ENCODE results near the gene OCSTAMP.

OCSTAMP gene

DNA sequence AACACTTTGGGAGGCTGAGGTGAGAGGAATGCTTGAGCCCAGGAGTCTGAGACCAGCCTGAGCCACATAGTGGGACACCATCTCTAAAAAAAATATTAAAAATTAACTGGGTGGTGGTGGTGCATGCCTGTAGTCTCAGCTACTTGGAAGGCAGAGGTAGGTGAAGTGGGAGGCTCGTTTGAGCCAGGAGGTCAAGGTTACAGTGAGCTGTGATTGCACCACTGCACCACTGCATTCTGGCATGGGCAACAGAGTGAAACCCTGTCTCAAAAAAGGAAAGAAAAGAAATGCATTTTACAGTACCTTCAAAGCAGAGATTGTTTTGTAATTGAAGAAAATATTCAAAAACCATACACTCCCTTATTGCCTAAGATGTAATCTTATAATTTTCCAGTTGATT lies 6.5 kb downstream of the OCSTAMP start:
- 50% methylated on average over 1 of the region's 1 CpG; no CpG with 5 or more reads in 1 of the 2 experiments for WGBS, 2 experiments (ENCODE audit: insufficient coverage in 2 of 2)
- no peak overlapping the region for H3K4me3 ChIP-seq (ENCODE audit: extremely low read depth, insufficient read depth, low read length, poor library complexity, severe bottlenecking)
- no peaks in the 10 kb centered on the region for H3K4me1 ChIP-seq (ENCODE audit: control insufficient read depth, insufficient read depth, low read length, poor library complexity, severe bottlenecking)
- no peaks in the 10 kb centered on the region for H3K9me3 ChIP-seq (ENCODE audit: control insufficient read depth, low read length)
- H3K36me3 ChIP-seq (ENCODE audit: control insufficient read depth, insufficient read depth, low read length): no peaks in the 10 kb centered on the region
- H3K27ac ChIP-seq (ENCODE audit: low read depth, low read length, severe bottlenecking): no peak overlapping the region

DNA sequence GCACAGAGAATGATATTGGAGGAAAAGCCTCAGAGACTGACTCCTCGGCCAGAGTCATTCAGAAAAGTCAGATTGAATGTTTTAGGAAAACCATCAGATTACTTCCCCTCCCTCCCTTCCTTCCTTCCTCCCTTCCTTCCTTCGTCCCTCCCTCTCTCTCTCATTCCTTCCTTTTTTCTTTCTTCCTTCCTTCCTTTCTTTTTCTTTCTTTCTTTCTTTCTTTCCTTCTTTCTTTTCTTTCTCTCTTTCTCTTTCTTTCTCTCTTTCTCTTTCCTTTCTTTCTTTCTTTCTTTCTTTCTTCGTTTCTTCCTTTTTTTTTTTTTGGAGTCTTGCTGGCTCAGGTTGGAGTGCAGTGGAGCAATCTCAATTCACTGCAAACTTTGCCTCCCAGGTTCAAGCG lies 7.4 kb downstream of the OCSTAMP start:
- Histone ChIP-seq H3K4me1 (ENCODE audit: control insufficient read depth, insufficient read depth, low read length, poor library complexity, severe bottlenecking) (no peaks in the 10 kb centered on the region), H3K9me3 (ENCODE audit: control insufficient read depth, low read length) (no peaks in the 10 kb centered on the region), H3K4me3 (ENCODE audit: extremely low read depth, insufficient read depth, low read length, poor library complexity, severe bottlenecking) (no peak overlapping the region), H3K36me3 (ENCODE audit: control insufficient read depth, insufficient read depth, low read length) (no peaks in the 10 kb centered on the region), H3K27ac (ENCODE audit: low read depth, low read length, severe bottlenecking) (no peak overlapping the region)
- 85 to 100% methylated on average over 2 of the region's 4 CpGs for WGBS, 2 experiments (ENCODE audit: insufficient coverage in 2 of 2)

DNA sequence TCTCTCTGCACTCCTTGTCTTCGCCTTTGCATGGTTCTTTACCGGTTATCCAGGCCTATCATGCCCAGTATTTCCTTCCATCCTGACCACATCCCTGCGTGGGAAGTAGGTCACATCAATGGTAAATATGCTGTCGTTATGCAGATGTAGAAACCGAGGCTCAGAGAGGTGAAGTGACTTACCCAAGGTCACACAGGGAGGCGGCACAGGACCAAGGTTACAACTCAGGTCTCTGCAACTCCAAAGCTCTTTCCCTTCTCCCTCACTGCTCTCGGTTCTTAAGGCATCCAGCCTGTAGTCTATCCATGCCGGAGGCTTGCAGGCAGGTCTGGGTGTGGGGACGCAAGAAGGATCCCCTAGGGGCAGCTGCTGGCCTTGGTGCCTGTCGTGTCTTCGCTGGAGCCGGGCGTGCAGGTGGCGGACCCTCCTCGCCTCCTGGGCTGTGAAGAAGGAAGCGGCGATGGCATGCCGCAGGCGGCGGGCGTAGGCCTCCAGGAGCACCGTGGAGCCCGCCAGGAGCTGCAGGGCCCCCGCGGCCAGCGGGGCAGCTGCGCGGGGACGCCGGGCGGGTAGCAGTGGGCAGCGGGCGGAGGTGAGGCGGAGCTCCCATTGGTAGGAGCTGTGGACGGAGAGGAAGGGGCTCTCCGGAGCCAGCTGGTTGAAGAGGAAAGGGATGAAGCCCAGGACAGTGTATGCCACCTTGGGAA lies 9.1 kb downstream of the OCSTAMP start:
- H3K36me3 ChIP-seq (ENCODE audit: control insufficient read depth, insufficient read depth, low read length): no peaks in the 10 kb centered on the region
- H3K27ac ChIP-seq (ENCODE audit: low read depth, low read length, severe bottlenecking): no peak overlapping the region
- no peaks in the 10 kb centered on the region for H3K4me1 ChIP-seq (ENCODE audit: control insufficient read depth, insufficient read depth, low read length, poor library complexity, severe bottlenecking)
- no peaks in the 10 kb centered on the region for H3K9me3 ChIP-seq (ENCODE audit: control insufficient read depth, low read length)
- H3K4me3 ChIP-seq (ENCODE audit: extremely low read depth, insufficient read depth, low read length, poor library complexity, severe bottlenecking): no peak overlapping the region
- 91 to 92% methylated on average over 30 to 33 of the region's 36 CpGs for WGBS, 2 experiments (ENCODE audit: insufficient coverage in 2 of 2)

DNA sequence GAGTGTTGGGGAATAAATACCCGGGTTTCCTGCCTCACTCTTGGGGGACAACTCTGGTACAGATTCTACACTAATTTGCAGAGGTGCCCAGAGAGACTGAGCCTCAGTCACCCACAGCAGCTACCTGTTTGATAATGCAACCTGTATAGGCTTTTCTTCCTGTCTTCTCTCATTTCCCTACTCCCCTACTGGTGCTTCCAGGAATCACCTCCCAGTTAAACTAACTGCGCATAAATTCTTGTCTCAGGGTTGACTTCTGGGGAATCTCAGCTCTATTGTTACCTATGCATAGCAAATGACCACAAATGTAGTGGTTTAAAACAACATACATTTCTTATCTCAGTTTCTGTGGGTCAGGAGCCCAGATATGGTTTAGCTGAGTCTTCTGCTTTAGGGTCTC lies 11.3 kb downstream of the OCSTAMP start:
- Histone ChIP-seq H3K9me3 (ENCODE audit: control insufficient read depth, low read length) (no peaks in the 10 kb centered on the region), H3K36me3 (ENCODE audit: control insufficient read depth, insufficient read depth, low read length) (no peaks in the 10 kb centered on the region), H3K4me1 (ENCODE audit: control insufficient read depth, insufficient read depth, low read length, poor library complexity, severe bottlenecking) (no peaks in the 10 kb centered on the region), H3K4me3 (ENCODE audit: extremely low read depth, insufficient read depth, low read length, poor library complexity, severe bottlenecking) (no peak overlapping the region), H3K27ac (ENCODE audit: low read depth, low read length, severe bottlenecking) (no peak overlapping the region)
- WGBS, 2 experiments (ENCODE audit: insufficient coverage in 2 of 2): 77 to 89% methylated on average over 1 to 2 of the region's 2 CpGs

DNA sequence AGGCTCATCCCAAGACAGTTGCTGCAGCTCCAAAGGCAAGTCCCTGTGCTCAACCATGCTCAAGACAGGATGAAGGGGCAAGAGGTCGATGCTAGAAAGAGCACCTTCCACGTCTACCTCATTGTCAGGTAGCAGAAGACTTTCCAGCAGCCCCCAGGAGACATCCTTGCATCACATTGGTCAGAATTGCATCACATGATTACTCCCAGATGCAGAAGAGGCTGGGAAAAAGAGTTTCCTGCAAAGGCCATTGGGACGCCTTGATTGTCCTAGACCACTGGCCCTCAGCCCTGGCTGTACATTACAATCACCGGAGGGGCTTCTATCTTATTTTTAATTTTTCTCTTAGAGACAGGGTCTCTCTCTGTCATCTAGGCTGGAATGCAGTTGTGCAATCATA lies 19.8 kb downstream of the OCSTAMP start:
- H3K36me3 ChIP-seq (ENCODE audit: control insufficient read depth, insufficient read depth, low read length): no peaks in the 10 kb centered on the region
- 87 to 94% methylated on average over 2 to 3 of the region's 4 CpGs for WGBS, 2 experiments (ENCODE audit: insufficient coverage in 2 of 2)
- H3K4me1 ChIP-seq (ENCODE audit: control insufficient read depth, insufficient read depth, low read length, poor library complexity, severe bottlenecking): no peaks in the 10 kb centered on the region
- no peak overlapping the region for H3K27ac ChIP-seq (ENCODE audit: low read depth, low read length, severe bottlenecking)
- no peaks in the 10 kb centered on the region for H3K9me3 ChIP-seq (ENCODE audit: control insufficient read depth, low read length)
- no peak overlapping the region for H3K4me3 ChIP-seq (ENCODE audit: extremely low read depth, insufficient read depth, low read length, poor library complexity, severe bottlenecking)

DNA sequence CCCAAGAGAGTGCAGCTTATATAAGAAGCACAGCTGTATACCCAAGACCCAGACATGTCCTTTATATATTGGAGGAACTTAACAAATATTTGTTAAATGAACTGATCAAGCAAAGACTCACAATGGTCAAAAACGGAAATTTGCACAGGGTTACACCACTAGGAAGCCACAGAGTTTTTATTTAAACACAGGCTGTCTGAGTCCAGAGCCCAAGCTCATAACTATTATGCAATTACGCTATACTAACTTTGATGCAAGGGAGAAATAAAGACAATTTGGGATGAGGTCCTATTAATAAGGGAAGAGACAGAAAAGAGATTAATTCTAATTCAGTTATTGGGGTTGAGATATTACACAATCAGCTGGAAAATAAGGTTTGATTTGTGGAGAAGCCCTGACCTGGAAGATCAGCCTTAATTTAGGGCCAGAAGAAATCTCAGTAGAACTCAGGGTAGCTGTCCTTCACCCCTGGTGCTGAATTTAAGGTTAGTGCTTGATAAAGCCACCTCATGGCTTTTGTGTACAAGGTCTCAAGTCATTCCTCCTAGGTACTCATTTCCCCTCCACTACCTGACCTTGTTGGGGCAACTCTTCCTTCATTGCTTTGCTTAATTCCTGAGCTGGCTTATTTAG lies 26.6 kb downstream of the OCSTAMP start:
- no peaks in the 10 kb centered on the region for H3K36me3 ChIP-seq (ENCODE audit: control insufficient read depth, insufficient read depth, low read length)
- H3K4me3 ChIP-seq (ENCODE audit: extremely low read depth, insufficient read depth, low read length, poor library complexity, severe bottlenecking): no peak overlapping the region
- H3K9me3 ChIP-seq (ENCODE audit: control insufficient read depth, low read length): no peaks in the 10 kb centered on the region
- no peak overlapping the region for H3K27ac ChIP-seq (ENCODE audit: low read depth, low read length, severe bottlenecking)
- 44 to 60% methylated on average over 2 of the region's 2 CpGs for WGBS, 2 experiments (ENCODE audit: insufficient coverage in 2 of 2)
- no peaks in the 10 kb centered on the region for H3K4me1 ChIP-seq (ENCODE audit: control insufficient read depth, insufficient read depth, low read length, poor library complexity, severe bottlenecking)

DNA sequence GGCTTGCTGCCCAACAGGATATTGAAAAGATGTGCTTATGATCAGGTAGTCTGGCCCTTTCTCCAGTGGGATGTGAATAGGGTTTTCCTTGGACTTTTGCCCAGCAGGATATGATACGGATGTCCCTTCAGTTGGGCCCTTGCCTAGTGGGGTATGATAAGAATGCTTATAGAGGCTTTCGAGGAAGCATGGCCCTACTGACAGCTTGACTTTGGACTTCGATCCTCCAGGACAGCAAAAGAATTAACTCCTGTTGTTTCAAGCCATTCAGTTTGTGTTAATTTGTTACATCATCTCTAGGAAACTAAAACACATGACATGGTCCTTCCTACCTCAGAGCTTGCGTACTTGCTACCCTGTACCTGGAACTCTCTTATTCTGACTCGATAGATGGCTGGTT lies 27.3 kb downstream of the OCSTAMP start:
- Histone ChIP-seq H3K4me1 (ENCODE audit: control insufficient read depth, insufficient read depth, low read length, poor library complexity, severe bottlenecking) (no peaks in the 10 kb centered on the region), H3K36me3 (ENCODE audit: control insufficient read depth, insufficient read depth, low read length) (no peaks in the 10 kb centered on the region), H3K27ac (ENCODE audit: low read depth, low read length, severe bottlenecking) (no peak overlapping the region), H3K4me3 (ENCODE audit: extremely low read depth, insufficient read depth, low read length, poor library complexity, severe bottlenecking) (no peak overlapping the region), H3K9me3 (ENCODE audit: control insufficient read depth, low read length) (no peaks in the 10 kb centered on the region)
- WGBS, 2 experiments (ENCODE audit: insufficient coverage in 2 of 2): 70 to 81% methylated on average over 5 of the region's 5 CpGs

DNA sequence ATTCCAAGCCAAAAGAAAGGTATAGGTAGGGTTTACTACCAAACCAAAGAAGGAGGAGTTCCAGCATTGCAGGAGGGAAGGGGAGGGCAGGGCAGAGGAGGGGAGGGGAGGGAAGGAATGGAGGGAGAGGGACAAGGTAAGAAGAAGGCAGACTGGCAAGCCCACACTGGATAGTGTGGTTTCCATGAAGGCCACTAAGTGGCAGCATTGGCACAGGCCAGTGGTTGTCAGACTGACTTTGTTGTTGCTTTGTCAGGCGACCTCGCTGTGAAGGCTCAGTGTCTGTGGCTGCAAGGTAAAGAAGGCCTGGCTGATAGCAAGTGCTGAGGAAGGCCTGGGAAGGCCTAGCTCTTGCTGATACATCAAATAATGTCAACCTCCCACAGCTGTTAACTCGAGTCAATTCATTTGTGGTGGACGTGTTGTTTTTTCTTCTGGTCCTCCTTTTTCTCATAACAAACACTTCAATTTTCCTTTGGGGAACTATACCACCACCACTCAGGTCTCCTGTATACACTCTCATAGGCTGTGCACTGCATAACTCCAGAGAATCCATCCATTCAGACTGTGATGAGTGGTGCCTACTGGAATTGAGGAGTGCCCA lies 29.4 kb downstream of the OCSTAMP start:
- Histone ChIP-seq H3K27ac (ENCODE audit: low read depth, low read length, severe bottlenecking) (no peak overlapping the region), H3K9me3 (ENCODE audit: control insufficient read depth, low read length) (no peaks in the 10 kb centered on the region), H3K4me3 (ENCODE audit: extremely low read depth, insufficient read depth, low read length, poor library complexity, severe bottlenecking) (no peak overlapping the region), H3K4me1 (ENCODE audit: control insufficient read depth, insufficient read depth, low read length, poor library complexity, severe bottlenecking) (no peaks in the 10 kb centered on the region), H3K36me3 (ENCODE audit: control insufficient read depth, insufficient read depth, low read length) (no peaks in the 10 kb centered on the region)
- WGBS, 2 experiments (ENCODE audit: insufficient coverage in 2 of 2): 29 to 67% methylated on average over 2 to 4 of the region's 4 CpGs

DNA sequence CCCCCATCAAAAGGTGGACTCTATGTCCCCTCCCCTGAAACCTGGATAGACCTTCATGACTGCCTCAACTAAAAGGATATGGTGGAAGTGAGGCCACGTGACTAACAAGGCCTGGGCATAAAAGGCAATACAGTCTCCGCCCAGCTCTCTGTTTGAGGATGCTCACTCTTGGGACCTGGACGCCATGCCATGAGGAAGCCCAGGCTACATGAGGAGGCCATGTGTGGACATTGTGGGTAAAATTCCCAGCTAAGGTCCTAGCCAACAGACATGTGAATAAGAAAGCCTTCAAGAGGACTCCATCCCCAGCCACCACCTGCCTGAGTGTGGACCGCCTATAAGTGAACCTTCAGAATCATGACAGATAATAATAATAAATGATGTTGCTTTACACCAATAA lies 29.9 kb downstream of the OCSTAMP start:
- no peaks in the 10 kb centered on the region for H3K4me1 ChIP-seq (ENCODE audit: control insufficient read depth, insufficient read depth, low read length, poor library complexity, severe bottlenecking)
- no peak overlapping the region for H3K4me3 ChIP-seq (ENCODE audit: extremely low read depth, insufficient read depth, low read length, poor library complexity, severe bottlenecking)
- H3K9me3 ChIP-seq (ENCODE audit: control insufficient read depth, low read length): no peaks in the 10 kb centered on the region
- H3K36me3 ChIP-seq (ENCODE audit: control insufficient read depth, insufficient read depth, low read length): no peaks in the 10 kb centered on the region
- WGBS, 2 experiments (ENCODE audit: insufficient coverage in 2 of 2): 72 to 83% methylated on average over 2 to 3 of the region's 4 CpGs
- no peak overlapping the region for H3K27ac ChIP-seq (ENCODE audit: low read depth, low read length, severe bottlenecking)

DNA sequence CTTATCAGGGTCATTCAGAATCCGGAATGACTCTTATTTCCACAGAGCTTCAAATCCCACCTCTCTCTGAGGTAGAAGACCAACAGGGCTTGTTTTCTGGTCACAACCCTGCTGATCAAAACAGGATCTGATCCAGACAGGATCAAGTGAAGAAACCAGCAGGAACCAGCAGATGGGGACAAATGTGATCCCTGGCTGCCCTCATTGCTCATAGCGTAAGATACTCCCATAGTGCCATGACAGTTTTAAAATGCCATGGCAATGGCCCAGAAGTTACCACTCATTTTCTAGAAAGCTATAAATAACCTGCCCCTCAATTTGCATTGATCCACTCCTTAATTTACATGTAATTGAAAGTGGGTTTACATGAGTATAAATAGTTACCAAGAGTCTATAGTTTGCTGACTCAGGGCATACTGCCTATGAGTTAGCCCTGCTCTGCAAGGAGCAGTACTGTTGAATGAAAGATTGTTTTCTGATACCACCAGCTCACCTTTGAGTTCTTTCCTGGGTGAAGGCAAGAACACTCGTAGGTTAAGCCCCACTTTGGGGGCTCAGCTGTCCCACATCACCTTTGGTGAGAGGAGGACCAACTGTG lies 30.9 kb downstream of the OCSTAMP start:
- Histone ChIP-seq H3K9me3 (ENCODE audit: control insufficient read depth, low read length) (no peaks in the 10 kb centered on the region), H3K4me3 (ENCODE audit: extremely low read depth, insufficient read depth, low read length, poor library complexity, severe bottlenecking) (no peak overlapping the region), H3K4me1 (ENCODE audit: control insufficient read depth, insufficient read depth, low read length, poor library complexity, severe bottlenecking) (no peaks in the 10 kb centered on the region), H3K27ac (ENCODE audit: low read depth, low read length, severe bottlenecking) (no peak overlapping the region), H3K36me3 (ENCODE audit: control insufficient read depth, insufficient read depth, low read length) (no peaks in the 10 kb centered on the region)
- WGBS, 2 experiments (ENCODE audit: insufficient coverage in 2 of 2): 69 to 81% methylated on average over 2 of the region's 3 CpGs
